Calu3 (cell line): ENCODE results near the gene EIF5AL1. TPM values are rescaled to one million over a fixed set of nuclear protein-coding genes. Genes with fewer than 3 reads are reported as not detected.

Source experiments
- BruUV-seq: library from RNA; stranded (reverse); fragments of 400-500 nt; replicated peaks from 2 replicates; lab custom pipeline; 2021; lab: Mats Ljungman, UMichigan
- CTCF ChIA-PET: fragments of 300-600 bp; sonication (Branson Sonifier 250); formaldehyde crosslinking; loops from one replicate; lab custom pipeline; 2022; ENCODE audit warnings: antibody characterized with exemption; lab: Charles Lee
- DNase-seq: peaks from one replicate; pipeline ENCODE4 v3.0.0; 2022
- H3K27ac Mint-ChIP-seq: one replicate; pipeline ENCODE4 v1.8.0; 2022; ENCODE audit warnings: mixed read lengths; ENCODE audit not compliant: unreplicated experiment
- H3K27me3 Mint-ChIP-seq: one replicate; pipeline ENCODE4 v1.8.0; 2022; ENCODE audit warnings: mixed read lengths; ENCODE audit not compliant: unreplicated experiment
- H3K36me3 Mint-ChIP-seq: one replicate; pipeline ENCODE4 v1.8.0; 2022; ENCODE audit warnings: mild to moderate bottlenecking, moderate library complexity, mixed read lengths; ENCODE audit not compliant: insufficient read depth, unreplicated experiment
- H3K4me1 Mint-ChIP-seq: one replicate; pipeline ENCODE4 v1.8.0; 2022; ENCODE audit warnings: mild to moderate bottlenecking, low read depth, mixed read lengths; ENCODE audit not compliant: unreplicated experiment
- H3K4me3 Mint-ChIP-seq: one replicate; pipeline ENCODE4 v1.8.0; 2022; ENCODE audit warnings: mild to moderate bottlenecking, low read depth, moderate library complexity, mixed read lengths; ENCODE audit not compliant: unreplicated experiment
- H3K9me3 Mint-ChIP-seq: one replicate; pipeline ENCODE4 v1.8.0; 2022; ENCODE audit warnings: low read depth, mixed read lengths; ENCODE audit not compliant: unreplicated experiment
- CTCF ChIP-seq: fragments of 200-600 bp; IDR thresholded peaks from one replicate; pipeline ENCODE4 v1.8.0; 2022; ENCODE audit warnings: antibody characterized with exemption; ENCODE audit not compliant: unreplicated experiment
- intact Hi-C: fragments of 100-400 bp; cut with micrococcal nuclease; formaldehyde crosslinking; loops from one replicate; pipeline ENCODE4 v1.10.0; 2022; ENCODE audit not compliant: unreplicated experiment
- total RNA-seq: library from RNA; stranded (reverse); gene quantifications from 2 replicates; pipeline ENCODE4 v1.2.3, GENCODE V29; 2022

EIF5AL1 gene
- total RNA-seq, 1 experiment from 2014 or later, result 0.19 TPM

DNA sequence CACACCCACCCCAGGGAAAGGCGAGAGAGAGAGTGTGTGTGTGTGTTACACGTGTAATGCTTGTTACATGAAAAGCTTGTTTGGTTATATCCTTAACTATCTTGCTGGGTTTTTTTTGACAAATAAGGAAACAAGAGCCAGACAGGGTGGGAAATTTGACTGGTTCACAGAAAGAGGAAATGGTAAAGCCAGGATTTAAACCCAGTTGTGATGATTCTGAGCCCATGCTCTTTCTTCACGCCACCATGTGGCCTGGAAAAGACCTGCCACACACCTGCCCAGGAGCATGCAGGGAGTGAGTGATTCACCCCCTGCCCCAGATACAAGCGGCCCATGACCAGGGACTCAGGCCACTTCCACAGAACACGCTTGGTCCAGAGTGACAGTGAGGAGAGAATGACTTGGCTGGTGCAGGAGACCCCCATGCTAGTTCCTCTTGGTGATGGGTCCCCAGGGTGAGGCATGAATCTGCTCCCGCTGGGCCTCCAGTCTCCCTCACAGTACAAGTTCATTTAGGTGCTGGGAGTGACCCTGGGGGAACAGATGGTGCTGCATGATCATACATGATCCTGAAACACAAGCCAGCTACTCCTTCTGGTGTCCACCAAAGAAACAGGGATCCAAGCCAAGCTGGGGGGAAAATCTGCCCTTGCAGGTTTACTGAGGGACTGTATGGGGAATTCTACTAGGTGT lies 21.0 kb upstream of the EIF5AL1 start:
- no TSS peak for BruUV-seq
- CTCF ChIA-PET, result no interaction called here
- no peak for TF ChIP-seq CTCF
- intact Hi-C loops, result no loop called here
- Mint-ChIP-seq H3K27ac (no peak overlapping the region), H3K4me3 (no peak overlapping the region), H3K27me3 (peaks cover 80% of the 10 kb centered on the region), H3K9me3 (no peaks in the 10 kb centered on the region), H3K4me1 (peaks cover 13% of the 10 kb centered on the region), H3K36me3 (no peaks in the 10 kb centered on the region)
- DNase-seq, result peak; percentile 33

DNA sequence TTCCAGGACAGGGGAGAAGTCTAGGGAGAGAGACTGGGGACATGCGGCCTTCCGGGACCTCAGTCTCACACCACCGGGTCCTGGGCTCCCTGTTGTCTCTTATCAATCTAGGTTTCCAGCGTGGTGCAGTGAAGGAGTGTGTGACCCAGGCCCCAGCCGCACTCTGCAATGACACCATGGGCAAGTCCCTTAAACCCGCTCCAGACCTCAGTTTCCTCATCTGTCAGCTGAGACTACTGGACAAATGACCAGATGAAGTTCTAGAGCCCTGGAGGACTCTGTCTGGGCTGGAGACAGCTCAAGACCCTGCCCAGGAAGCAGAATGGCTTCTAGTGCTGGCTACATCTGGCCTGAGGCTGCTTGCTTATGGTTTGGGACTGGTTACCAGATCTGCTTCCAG lies 20.1 kb upstream of the EIF5AL1 start:
- H3K27me3 Mint-ChIP-seq, result peaks cover 81% of the 10 kb centered on the region
- peaks cover 13% of the 10 kb centered on the region for H3K4me1 Mint-ChIP-seq
- CTCF ChIA-PET, result interaction anchor here (1.1 kb wide), 1 partner anchor 117 kb away, joined by 5 read pairs; no protein-coding TSS in a partner anchor
- H3K27ac Mint-ChIP-seq, result no peak overlapping the region
- no peak for TF ChIP-seq CTCF
- H3K36me3 Mint-ChIP-seq, result no peaks in the 10 kb centered on the region
- H3K9me3 Mint-ChIP-seq, result no peaks in the 10 kb centered on the region
- BruUV-seq, result no TSS peak
- H3K4me3 Mint-ChIP-seq, result no peak overlapping the region
- DNase-seq, result no peak
- intact Hi-C loops, result no loop called here

- no peak overlapping the region for H3K4me3 Mint-ChIP-seq
- DNase-seq, result no peak
- no peak for TF ChIP-seq CTCF
- H3K9me3 Mint-ChIP-seq, result no peaks in the 10 kb centered on the region
- no TSS peak for BruUV-seq
- no peak overlapping the region for H3K27ac Mint-ChIP-seq
- intact Hi-C loops, result no loop called here
- peaks cover 10% of the 10 kb centered on the region for H3K4me1 Mint-ChIP-seq
- CTCF ChIA-PET, result interaction anchor here (1.1 kb wide), 1 partner anchor 118 kb away, joined by 5 read pairs; no protein-coding TSS in a partner anchor
- H3K36me3 Mint-ChIP-seq, result no peaks in the 10 kb centered on the region
- peaks cover 82% of the 10 kb centered on the region for H3K27me3 Mint-ChIP-seq
Measured at GRCh38 chr10:79492839-79493238, 19.5 kb upstream of the EIF5AL1 start.

- TF ChIP-seq CTCF, result no peak
- Mint-ChIP-seq H3K4me1 (peaks cover under 1% of the 10 kb centered on the region), H3K27me3 (peaks cover 82% of the 10 kb centered on the region), H3K9me3 (no peaks in the 10 kb centered on the region), H3K4me3 (no peak overlapping the region), H3K27ac (no peak overlapping the region), H3K36me3 (no peaks in the 10 kb centered on the region)
- CTCF ChIA-PET, result interaction anchor here (0.6 kb wide), 1 partner anchor 897 kb away, joined by 4 read pairs; no protein-coding TSS in a partner anchor
- BruUV-seq, result no TSS peak
- intact Hi-C loops, result no loop called here
- DNase-seq, result no peak
Measured at GRCh38 chr10:79493806-79494205, 18.5 kb upstream of the EIF5AL1 start.
